22Rv1 (cell line): ENCODE results near the gene GPC6.

ENCODE experiments used
- ZFX ChIP-seq: fragments of 450-650 bp; IDR thresholded peaks from 2 replicates; pipeline ENCODE4 v1.6.1; 2017; ENCODE audit warnings: antibody characterized with exemption, borderline replicate concordance
- TF ChIP-seq, protein P1 (sequence below): fragments of 450-650 bp; IDR thresholded peaks from 2 replicates; pipeline ENCODE4 v1.5.1; 2017; ENCODE audit warnings: mild to moderate bottlenecking

DNA sequence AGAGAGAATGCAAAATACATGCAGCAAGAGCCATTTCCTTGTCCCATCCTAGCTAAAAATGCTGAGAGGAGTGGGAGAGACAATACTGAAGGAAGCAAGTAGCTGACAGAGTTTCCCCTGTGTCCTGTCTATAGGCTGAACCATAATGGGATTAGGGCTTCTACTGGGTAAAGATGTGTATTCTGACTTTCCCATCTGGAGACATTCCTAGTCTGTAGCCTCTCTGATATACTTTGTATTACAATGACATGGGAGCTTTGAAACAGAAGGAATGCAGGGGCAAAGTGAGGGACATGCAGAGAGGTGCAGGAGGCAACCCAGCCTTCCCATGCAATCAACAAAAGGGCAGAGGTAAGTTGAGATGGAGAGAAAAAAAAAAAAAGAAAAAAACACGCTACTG lies 10.5 kb upstream of the GPC6 start:
- TF ChIP-seq, protein P1, sequence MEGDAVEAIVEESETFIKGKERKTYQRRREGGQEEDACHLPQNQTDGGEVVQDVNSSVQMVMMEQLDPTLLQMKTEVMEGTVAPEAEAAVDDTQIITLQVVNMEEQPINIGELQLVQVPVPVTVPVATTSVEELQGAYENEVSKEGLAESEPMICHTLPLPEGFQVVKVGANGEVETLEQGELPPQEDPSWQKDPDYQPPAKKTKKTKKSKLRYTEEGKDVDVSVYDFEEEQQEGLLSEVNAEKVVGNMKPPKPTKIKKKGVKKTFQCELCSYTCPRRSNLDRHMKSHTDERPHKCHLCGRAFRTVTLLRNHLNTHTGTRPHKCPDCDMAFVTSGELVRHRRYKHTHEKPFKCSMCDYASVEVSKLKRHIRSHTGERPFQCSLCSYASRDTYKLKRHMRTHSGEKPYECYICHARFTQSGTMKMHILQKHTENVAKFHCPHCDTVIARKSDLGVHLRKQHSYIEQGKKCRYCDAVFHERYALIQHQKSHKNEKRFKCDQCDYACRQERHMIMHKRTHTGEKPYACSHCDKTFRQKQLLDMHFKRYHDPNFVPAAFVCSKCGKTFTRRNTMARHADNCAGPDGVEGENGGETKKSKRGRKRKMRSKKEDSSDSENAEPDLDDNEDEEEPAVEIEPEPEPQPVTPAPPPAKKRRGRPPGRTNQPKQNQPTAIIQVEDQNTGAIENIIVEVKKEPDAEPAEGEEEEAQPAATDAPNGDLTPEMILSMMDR: no peak
- TF ChIP-seq ZFX: no peak
